K562 (cell line): ENCODE measurements around the gene CAPZA1. TPM values are rescaled to one million over a fixed set of nuclear protein-coding genes. Genes with fewer than 3 reads are reported as not detected.

Experiments
- AFF4 ChIP-seq: sonication (generic); formaldehyde crosslinking; IDR thresholded peaks from 2 replicates; pipeline ENCODE4 v1.8.0; 2023; ENCODE audit warnings: mild to moderate bottlenecking, missing genetic modification reagents
- KLF16 ChIP-seq: IDR thresholded peaks from 2 replicates; pipeline ENCODE4 v1.6.1; 2016; ENCODE audit warnings: antibody characterized with exemption
- MAZ ChIP-seq, 2 experiments: fragments of 450-650 bp in 1 of 2; sonication (generic) in 1 of 2; formaldehyde crosslinking; IDR thresholded peaks in 1 of 2; conservative IDR thresholded peaks in 1 of 2; 2 replicates each; pipeline versions ENCODE4 v1.4.0 to v1.5.0; 2020; ENCODE audit warnings: mild to moderate bottlenecking in 1 of 2, missing genetic modification reagents in 1 of 2
- NBN ChIP-seq: fragments of 450-650 bp; IDR thresholded peaks from 2 replicates; pipeline ENCODE4 v1.6.1; 2016; ENCODE audit warnings: low read depth, mild to moderate bottlenecking
- NONO ChIP-seq, 2 experiments: fragments of 200-400 bp in 1 of 2; fragments of 450-650 bp in 1 of 2; formaldehyde crosslinking in 1 of 2; IDR thresholded peaks; 2 replicates each; pipeline ENCODE4 v1.6.1; 2017; ENCODE audit warnings: low read depth in 2 of 2, mild to moderate bottlenecking in 2 of 2, moderate library complexity in 2 of 2, low read length in 1 of 2
- PHTF2 ChIP-seq: fragments of 250-450 bp; sonication (Bioruptor Pico); IDR thresholded peaks from 2 replicates; pipeline ENCODE4 v1.5.0; 2021; ENCODE audit warnings: mild to moderate bottlenecking
- RBBP5 ChIP-seq: fragments of 200-600 bp; sonication (generic); IDR thresholded peaks from 2 replicates; pipeline ENCODE4 v1.6.1; 2012; ENCODE audit warnings: borderline replicate concordance, mild to moderate bottlenecking, low read length, control low read depth, inconsistent platforms; ENCODE audit not compliant: insufficient read depth, poor library complexity, severe bottlenecking
- RREB1 ChIP-seq: fragments of 250-450 bp; sonication (Bioruptor Pico); IDR thresholded peaks from 2 replicates; pipeline ENCODE4 v1.4.0; 2020
- TFE3 ChIP-seq: fragments of 450-650 bp; formaldehyde crosslinking; IDR thresholded peaks from 2 replicates; pipeline ENCODE4 v1.4.0; 2020; ENCODE audit warnings: mild to moderate bottlenecking, mixed read lengths
- ZNF639 ChIP-seq, 2 experiments: fragments of 200-800 bp in 1 of 2; sonication (Bioruptor generic) in 1 of 2; sonication (generic) in 1 of 2; formaldehyde crosslinking in 1 of 2; IDR thresholded peaks in 1 of 2; conservative IDR thresholded peaks in 1 of 2; 2 replicates each; pipeline versions ENCODE4 v1.5.0 to v1.6.1; 2016 to 2020; ENCODE audit warnings: missing compliant biosample characterization in 1 of 2, missing genetic modification characterization in 1 of 2, missing genetic modification reagents in 1 of 2
- polyA plus RNA-seq, 8 experiments: library from polyadenylated mRNA; depleted of rRNA in 4 of 8; stranded (reverse) in 5 of 8; unstranded in 3 of 8; fragments of >200 nt; fragmentation: Nextera tagmentation in 2 of 8; fragmentation: Illumina TruSeq in 1 of 8; extraction: Ambion mirVana in 2 of 8; extraction: Trizol in 1 of 8; gene quantifications; 2 replicates each; pipeline versions ENCODE4 v1.2.1 to v1.2.3, GENCODE V29; 2011 to 2014; ENCODE audit warnings: inconsistent platforms in 1 of 8, missing spikeins in 1 of 8
- total RNA-seq, 7 experiments: library from RNA; depleted of rRNA in 6 of 7; stranded (reverse); fragments of >200 nt in 6 of 7; fragmentation: Illumina TruSeq in 2 of 7; extraction: Trizol in 2 of 7; gene quantifications; 2 replicates each; pipeline versions ENCODE4 v1.2.1 to v1.2.3, GENCODE V29; 2011 to 2021; ENCODE audit warnings: low replicate concordance in 1 of 7

The CAPZA1 gene
- total and polyA plus RNA-seq, 9 of the 15 experiments (the other 6 are each of a cell fraction or from before 2014, with no cell fraction given), result 237 to 1,020 (median 306) TPM

- TF ChIP-seq PHTF2 (no peak), KLF16 (no peak), RREB1 (CRISPR knock-in tag) (no peak), NONO (IDR thresholded peaks at IDR 0.05; ENCODE audit: low read depth in 2 of 2, low read length in 1 of 2) (peak; percentile 63 to 82), MAZ (CRISPR knock-in tag; conservative IDR thresholded peaks at IDR 0.05 in 1 of 2, IDR thresholded peaks at IDR 0.05 in 1 of 2) (peak in 1 of 2 experiments; percentile 79; a peak in 3 of 4 replicates), AFF4 (CRISPR knock-in tag) (peak; percentile 48; the same call in 1 of the 2 replicates), RBBP5 (peak; percentile 23), NBN (no peak), ZNF639 (CRISPR knock-in tag; conservative IDR thresholded peaks at IDR 0.05 in 1 of 2, IDR thresholded peaks at IDR 0.05 in 1 of 2) (peak in 1 of 2 experiments; percentile 31; a peak in 1 of 4 replicates), TFE3 (CRISPR knock-in tag) (no peak)
Observed at GRCh38 chr1:112674986-112675727, 55.5 kb downstream of the CAPZA1 start (continued).
